Colon (tissue), 2 donors: Measurements from ENCODE around the gene DPP6.
"Not testable (repeated sequence)": the region's sequence is repeated elsewhere in the genome, so short reads cannot be mapped to it uniquely, and the experiment has no call there.

Experiments used
- FAIRE-seq: peaks from 2 replicates; lab custom pipeline; 2012; peaks lifted over from hg19 to GRCh38; lab: Jason Lieb, UNC
- donor health status: control.
- donor health status: control.

Gene DPP6

DNA sequence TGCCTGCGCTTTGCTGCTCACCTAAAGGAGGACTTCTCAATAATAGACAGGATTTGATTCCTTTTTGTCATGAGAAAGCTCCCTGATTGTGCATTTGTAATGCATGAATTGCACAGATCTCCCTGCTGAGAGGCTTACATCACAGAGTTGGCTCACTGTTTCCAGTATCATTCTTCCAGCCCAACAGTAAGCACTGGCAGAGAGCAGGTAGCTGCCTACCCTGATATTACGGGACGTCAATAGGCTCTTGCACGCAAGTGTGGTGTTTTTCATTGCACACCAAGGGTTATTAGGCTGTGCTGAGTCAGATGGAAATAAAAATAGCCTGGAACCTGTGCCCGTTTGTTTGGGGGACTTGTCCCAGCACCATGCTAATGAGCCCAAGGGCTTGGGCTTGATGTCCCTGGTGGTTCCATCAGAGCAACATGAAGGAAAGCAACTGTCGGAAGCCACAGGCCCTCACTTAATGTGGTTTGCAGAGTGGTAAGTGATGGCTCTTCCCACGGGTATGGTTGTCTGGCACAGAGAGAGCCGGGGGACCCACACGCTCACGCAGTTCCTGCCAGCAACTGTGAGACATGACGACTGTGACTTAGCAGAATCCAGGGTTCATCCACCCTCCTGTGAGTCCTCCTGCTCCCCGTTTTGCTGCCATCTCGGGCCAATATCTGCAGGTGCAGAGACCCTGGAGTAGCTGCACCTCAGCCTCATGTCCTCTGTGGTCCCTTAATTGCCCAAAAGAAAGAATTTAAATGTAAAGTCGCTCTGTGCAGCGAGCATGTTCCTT is 20.4 kb downstream of the DPP6 start:
- not testable (repeated sequence) for FAIRE-seq

DNA sequence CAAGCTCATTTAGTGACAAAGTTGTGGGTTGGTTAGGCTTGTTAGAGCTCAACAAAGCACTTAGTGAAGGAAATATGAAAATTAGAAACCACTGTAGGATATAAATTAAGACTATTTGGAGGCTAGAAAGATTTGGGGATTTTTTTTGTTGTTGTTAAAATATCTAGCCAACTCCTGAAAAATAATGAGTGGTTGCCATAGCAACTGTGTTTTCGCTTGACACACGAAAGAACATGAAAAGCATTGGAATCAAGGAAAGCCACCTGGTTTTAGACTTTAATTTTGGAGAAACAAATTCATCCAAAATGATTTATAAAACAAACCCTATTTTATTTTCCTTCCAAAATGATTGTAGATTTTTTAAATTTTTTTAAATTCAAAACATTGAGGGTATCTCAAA is 26.3 kb downstream of the DPP6 start:
- not testable (repeated sequence) for FAIRE-seq

DNA sequence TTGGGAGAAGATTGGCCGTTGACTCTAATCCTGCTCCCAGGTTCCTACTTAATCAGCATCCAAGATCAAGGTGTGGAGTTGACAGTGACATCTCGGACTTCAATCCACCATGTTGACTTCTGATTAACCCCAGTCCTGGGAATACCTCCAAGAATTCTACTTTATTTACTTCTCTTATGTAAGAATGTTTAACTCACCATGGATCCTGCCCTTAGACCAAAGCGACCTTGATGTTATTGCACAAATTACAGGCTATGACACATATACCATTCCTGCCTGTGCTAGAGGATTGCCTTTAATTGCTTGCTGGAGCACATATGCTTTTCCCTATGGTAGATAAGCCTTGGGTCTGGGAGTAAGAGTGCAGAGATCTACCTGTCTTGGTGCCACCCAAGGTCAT is 28.1 kb downstream of the DPP6 start:
- not testable (repeated sequence) for FAIRE-seq

DNA sequence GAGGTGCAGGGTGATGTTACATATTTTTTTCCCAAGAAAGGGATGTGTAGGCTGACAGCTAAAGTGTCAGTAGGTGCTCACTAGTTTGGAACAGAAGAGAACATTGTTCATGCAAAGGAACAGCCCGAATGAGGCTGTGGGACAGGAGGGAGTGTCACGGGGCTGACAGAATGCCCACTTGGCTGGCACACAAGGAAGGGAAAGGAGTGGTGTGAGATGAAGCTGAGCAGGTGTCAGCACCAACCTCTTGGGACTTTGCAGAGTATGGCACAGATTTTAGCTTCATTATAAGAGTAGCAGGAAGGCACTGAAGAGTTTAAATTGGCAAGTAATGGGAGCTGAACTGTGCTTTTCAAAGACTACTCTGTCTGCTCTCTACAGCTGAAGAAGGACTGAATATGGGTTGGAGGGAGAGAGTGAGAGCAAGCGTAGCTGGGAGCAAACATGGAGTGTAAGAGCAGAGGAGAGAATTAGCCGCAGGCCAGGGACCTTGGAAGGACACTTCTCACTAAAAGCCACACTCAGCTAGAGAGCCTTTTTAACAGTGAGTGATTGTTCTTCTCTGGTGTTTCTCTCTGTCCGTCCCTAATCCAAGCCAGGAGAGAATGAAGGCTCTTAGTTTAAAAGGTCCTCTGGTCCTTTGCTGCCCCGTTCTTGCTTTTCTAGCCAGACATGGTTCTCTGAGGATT is 35.0 kb downstream of the DPP6 start:
- not testable (repeated sequence) for FAIRE-seq

DNA sequence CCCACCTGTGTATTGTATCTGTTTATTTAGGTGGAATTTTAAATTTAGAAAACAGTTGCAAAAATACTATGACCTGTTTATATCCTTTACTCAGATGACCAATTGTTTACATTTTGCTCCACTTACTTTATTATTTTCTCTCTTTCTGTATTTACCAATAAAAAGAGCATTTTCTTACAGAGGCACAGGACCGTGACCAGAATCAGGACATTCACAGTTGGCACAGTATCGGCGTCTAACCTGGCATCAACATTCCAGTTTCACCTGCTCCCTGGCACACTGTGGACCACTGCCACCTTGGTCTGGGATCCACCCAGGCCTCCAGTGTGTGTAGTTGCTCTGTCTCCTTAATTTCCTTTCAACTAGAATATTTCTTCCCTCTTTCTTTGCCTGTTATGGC is 39.9 kb downstream of the DPP6 start:
- not testable (repeated sequence) for FAIRE-seq

DNA sequence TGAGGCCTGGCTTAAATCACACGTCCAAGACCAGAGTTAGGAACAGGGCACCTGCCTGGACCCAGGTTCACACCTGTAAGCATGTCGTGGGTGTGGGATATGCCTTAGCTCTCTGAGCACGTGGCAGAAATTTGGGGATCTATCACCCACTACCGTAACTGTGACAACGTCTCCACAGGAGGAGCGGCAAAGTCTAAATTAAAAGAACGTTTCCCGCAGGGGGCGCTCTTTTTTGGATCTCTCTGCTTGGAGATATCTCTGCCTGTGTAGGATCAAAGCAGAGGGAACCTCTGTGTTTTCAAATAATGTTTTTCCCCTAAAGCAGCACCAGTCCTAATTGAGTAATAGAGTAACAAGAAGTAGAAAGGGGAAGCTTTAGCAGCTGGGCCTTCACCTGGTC is 43.0 kb downstream of the DPP6 start:
- not testable (repeated sequence) for FAIRE-seq

DNA sequence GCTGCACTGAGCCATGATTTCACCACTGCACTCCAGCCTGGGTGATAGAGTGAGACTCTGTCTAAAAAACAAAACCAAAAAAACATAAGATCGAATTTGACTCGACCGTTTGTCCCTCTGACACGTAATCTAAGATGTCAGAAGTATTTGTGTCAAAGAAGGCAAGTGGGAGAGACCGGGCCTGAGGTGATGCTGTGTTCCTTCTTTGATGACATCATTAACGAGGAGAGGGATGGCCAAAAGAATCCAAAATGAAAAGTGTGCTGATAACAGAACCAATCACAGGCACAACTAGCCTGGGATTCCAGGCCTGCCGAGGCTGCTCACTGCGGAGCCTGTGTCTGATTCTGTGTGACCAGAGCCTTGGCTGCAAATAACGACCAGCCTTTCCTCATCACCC is 52.9 kb downstream of the DPP6 start:
- FAIRE-seq, result not testable (repeated sequence)

DNA sequence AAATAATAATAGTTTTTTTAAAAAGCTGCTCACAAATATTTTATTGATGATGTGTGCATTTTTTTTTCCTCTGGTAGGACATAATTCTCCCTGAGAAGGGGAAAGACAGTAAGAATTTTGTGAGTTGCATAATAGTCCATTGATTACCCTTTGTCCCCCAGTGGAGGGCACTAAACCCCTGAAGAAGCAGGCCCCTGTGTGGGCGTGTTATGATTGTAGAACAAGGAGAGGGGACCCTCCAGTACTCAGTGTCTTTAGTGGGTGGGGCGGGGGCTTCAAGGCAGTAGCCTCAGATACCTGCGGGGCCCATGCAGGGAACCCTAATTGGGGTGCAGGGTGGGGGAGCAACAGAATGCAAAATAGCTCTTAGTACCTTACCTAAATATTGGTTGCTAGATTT is 57.4 kb downstream of the DPP6 start:
- not testable (repeated sequence) for FAIRE-seq

DNA sequence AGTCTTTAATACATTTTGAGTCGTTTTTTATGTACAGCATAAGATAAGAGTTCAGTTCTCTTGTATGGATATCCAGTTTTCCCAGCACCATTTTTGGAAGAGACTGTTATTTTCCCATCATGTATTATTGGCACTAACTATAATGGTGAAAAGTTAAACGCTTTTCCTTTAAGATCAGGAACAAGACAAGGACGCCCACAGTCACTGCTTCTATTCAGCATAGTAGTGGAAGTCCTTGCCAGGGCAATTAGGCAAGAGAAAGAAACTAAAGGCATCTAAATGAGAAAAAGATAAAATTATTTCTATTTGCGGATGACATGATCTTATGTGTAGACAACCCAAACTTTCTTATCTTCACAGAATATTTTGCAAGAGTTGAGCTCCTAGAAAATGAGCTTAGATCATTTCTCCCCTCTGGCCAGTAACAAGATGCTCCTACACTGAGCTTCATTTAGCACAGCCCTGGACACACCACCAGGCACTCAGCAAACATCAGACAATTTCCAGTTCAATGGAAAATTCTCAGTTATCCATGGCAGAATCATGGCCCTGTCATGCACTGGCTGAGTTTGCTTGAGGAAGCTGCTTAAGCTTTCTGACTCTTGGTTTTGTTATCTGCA is 61.6 kb downstream of the DPP6 start:
- not testable (repeated sequence) for FAIRE-seq

DNA sequence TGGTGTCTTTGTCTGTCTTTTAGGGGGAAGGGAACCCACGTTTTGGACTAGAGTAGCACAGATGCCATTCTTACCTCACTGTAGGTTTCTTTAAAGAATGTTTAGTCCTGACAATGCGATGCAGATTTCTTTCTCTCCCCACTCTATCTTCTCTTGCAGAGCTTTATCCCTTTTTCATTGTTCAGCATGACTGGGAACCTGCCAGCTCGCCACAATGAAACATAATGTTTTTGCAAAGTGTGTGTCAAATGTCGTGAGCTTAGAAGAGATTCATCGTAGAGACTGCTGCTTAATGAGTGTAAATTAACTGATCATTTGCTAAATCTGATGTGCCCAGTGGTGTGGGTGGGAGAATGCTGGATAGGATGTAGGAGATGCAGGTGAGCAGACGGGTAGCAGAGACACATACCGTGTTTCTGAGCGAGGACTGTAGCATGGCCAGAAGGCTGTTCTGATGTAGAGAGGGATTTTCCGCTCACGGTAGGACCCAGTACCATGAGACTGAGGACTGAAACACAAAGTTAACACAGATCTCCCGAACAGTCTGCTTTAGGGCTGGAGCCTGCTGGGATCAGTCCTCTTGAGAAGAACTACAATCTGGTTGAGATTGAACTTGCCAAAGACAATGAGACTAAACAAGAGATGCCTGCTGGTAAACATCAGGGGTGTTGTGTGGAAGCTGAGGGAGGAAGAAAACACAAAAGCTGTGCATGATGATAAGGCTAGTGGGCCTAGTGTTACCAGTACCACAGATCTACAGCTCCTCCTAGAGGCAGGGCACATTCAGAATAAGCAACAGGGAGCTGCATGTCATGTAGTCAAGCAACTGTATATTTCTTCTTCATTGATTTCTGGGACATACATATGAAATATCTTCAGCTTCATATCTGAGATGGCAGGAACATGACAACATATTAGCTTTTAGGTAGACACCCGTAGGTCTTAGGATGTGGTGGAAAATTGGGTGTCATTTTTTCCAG is 65.5 kb downstream of the DPP6 start:
- FAIRE-seq, result not testable (repeated sequence)

DNA sequence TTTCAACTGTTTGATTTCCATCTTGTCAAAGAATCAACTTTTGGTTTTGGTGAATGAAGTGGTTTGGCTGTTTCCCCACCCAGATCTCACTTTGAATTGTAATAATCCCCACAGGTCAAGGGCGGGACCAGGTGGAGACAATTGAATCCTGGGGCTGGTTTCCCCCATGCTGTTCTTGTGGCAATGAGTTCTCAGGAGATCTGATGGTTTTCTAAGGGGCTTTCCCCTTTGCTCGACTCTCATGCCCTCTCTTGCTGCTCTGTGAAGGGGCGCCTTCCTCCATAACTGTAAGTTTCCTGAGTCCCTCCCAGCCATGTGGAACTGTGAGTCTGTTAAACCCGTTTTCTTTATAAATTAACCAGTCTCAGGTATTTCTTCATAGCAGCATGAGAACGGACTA is 68.6 kb downstream of the DPP6 start:
- not testable (repeated sequence) for FAIRE-seq

DNA sequence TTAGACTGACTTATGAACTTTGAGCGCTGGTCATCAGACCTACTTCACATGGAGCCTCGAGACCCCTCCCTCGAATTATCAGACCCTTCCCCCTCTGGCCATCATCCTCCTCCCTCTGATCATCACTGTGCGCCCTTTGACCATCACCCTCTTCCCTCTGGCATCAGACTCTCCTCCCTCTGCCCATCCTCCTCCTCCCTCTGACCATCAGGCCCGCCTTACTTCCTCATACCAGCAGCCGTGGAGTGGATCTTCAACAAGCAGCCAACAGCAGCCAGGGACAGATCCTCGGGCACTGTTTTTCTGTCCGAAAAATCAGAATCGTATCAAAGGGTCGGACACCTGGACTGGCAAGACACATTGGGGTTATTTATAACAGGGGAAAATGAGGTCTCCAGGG is 70.5 kb downstream of the DPP6 start:
- FAIRE-seq, result not testable (repeated sequence)

DNA sequence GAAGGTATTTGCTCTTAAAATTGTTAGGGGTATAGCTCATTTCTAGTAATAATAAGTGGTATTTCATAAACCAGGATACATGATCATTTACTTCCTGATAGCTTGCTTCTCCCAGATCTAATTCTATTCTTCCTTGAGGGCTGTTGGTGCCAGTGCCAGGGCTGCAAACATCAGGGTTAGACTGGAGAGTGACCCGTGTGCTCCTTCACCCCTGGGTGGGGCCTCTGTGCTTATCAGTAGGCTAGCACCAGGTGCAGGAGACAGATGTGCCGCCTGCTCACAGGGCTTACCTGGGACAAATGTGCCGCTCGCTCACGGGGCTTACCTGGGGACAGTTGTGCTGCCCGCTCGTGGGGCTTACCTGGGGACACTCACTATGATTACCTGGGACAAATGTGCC is 71.2 kb downstream of the DPP6 start:
- FAIRE-seq, result not testable (repeated sequence)

DNA sequence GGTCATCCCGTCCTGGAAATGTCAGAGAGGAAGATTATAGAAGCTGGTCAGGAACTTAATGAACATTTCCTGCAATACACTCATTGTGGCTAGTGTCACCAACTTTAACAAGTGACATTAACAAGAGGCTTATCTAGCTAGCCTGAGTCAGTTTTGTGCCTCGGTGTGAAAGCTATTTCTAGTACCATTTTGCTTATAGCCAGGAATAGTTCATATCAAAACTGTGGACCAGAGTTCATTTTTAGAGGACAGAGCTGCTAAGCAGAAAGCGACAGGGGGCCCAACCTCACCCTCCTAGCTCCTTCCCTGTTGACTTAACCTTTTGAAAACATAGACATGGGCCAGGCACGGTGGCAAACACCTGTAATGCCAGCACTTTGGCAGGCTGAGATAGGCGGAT is 76.9 kb downstream of the DPP6 start:
- not testable (repeated sequence) for FAIRE-seq

DNA sequence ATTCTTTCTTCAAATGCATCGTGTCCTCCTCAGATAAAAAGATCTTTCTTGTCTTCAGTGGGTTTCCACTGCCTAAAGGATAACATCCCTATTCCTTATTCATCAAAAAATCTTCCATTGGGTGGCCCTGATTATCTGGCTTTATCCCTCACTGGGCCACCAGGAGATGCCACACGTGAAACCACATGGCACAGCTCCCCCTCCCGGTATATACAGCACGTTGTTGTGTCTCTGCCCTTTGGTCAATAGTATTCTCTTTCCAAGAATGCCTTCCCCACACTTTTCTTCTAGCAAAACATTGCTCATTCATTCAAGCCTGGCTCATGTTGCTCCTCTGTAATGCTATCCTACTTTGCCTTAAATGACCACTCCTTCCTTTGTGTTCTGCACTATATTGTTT is 80.4 kb downstream of the DPP6 start:
- FAIRE-seq, result not testable (repeated sequence)

DNA sequence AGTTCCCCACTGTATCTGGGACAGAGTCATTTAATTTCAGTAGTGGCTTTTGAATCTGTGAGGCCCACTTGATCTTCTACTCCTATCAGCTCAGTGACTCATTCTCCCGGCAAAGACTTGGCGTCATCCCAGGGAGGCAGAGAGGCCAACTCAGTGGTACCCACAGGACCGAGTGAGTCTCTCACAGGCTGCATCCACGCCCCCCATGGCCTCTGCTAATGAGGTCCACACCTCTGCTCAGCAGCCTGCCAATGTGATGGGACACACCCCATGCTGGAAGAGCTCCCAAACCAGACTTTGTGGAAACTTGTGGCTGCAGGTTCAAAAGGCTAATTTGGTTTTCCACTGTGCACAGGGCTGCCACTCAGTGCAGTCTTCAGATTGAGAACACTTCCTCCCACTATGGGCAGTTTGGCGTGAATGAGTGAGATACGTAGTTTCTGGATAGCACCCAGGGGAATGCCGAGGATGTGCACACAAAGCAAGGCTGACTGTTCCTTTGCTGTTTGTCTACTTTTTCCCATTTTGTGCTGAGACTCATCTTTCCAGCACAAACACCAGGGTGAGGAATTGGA is 81.6 kb downstream of the DPP6 start:
- FAIRE-seq, result not testable (repeated sequence)

DNA sequence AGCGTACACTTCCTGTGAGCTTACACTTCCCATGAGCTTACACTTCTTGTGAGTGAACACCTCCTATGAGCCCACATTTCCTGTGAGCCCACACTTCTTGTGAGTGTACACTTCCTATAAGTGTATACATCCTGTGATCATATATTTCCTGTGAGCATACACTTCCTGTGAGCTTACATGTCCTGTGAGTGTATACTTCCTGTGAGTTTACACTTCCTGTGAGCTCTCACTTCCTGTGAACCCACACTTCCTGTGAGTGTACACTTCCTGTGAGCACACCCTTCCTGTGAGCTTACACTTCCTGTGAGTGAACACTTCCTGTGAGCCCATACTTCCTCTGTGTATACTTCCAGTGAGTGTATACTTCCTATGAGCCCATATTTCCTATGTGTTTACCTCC is 82.5 kb downstream of the DPP6 start:
- not testable (repeated sequence) for FAIRE-seq

DNA sequence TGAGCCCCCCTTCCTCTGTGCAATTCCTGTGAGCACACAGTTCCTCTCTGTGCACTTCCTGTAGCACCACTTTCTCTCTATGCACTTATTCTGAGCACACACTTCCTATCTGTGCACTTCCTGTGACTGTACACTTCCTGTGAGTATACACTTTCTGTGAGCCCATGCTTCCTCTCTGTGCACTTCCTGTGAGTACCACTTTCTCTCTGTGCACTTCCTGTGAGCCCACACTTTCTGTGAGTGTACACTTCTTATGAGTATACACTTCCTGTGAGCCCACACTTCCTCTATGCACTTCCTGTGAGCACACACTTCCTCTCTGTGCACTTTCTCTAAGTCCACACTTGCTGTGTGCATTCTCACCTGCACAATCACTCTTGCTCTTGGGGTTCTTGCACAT is 83.4 kb downstream of the DPP6 start:
- not testable (repeated sequence) for FAIRE-seq

DNA sequence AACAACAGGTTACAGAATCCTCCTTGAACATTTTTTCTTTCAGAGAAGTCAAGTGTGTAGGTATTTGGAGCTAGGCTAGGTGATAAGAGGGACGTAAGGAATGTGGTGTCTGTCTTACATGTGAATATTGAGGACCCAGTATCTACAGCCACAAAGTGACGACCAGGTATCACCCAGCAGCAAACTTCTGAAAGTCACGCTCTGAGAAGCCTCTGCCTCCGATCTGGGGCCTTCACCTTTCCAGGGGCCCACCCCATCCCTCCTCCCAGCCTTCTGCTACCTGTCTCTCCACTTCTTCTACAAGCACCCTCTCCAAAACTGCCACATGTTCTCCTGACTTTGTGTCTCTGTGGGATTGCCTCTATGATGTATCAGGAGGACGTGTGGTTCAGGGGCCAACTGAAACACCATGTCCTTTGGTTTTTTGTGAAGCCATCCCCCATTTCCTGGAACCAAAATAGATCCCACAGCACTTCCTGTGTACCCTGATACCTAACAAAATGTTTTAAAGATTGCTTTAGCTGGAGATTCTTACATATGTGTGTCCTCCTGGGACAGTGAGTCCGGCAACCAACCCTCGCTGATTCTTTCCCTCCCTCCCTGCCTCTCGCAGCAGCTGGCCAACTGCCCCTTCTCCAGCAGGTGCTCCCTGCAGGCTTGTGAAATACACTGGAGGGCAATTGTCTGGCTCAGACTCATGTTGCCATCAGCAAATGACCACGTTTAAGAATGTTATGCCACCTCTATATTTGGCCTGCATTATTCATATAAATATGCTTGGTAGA is 93.9 kb downstream of the DPP6 start:
- not testable (repeated sequence) for FAIRE-seq

DNA sequence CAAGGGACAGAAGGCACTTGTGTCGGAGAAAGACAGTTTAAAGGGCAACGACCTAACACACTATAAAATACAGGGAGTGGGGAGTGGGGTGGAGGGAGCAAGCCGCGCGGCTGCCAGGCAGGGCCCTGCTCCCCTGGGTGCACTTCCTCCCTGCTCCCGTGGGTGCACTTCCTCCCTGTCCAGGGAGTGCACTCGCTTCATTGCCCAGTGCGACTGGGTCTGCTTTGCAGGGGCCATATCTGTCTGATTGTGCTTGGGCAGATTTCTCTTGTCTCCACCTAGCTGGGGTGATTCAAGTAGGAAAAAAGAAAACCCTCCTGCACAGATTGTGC is 94.5 kb downstream of the DPP6 start:
- FAIRE-seq, result not testable (repeated sequence)
